ENCODE results near the gene NDUFC2. TPM values are rescaled to one million over a fixed set of nuclear protein-coding genes. Genes with fewer than 3 reads are reported as not detected.

NDUFC2 gene
- total and polyA plus RNA-seq, 8 donors, result 53.6 to 336 (median 119) TPM; not detected in 1

GRCh38 chr11:78082146-78082545 lies 2.5 kb upstream of the NDUFC2 start:
- 88 to 91% (median 90%) methylated on average over 8 of the region's 8 CpGs for WGBS, 5 donors
- H3K4me3 ChIP-seq, result no peak overlapping the region
- H3K27ac ChIP-seq, result no peak overlapping the region
- DNase-seq, result no peak
- H3K27me3 ChIP-seq, result no peaks in the 10 kb centered on the region
- peaks cover 20 to 32% (median 24%) of the 10 kb centered on the region in 4 donors for H3K4me1 ChIP-seq
- TF ChIP-seq POLR2AphosphoS5 (IDR thresholded peaks at IDR 0.05) (no peak), CTCF (IDR thresholded peaks at IDR 0.05) (no peak), EP300 (IDR thresholded peaks at IDR 0.05) (no peak), POLR2A (IDR thresholded peaks at IDR 0.05) (no peak)
- no peaks in the 10 kb centered on the region for H3K9me3 ChIP-seq
- intact Hi-C loops (cut with DNase I; ENCODE audit: low total_unique reads), result no loop called here
- no peaks in the 10 kb centered on the region for H3K36me3 ChIP-seq

GRCh38 chr11:78081583-78081982 lies 1.9 kb upstream of the NDUFC2 start:
- no peak for DNase-seq
- WGBS, 5 donors, result 80 to 93% (median 89%) methylated on average over 6 of the region's 6 CpGs
- Histone ChIP-seq H3K9me3 (no peaks in the 10 kb centered on the region), H3K27me3 (no peaks in the 10 kb centered on the region), H3K4me3 (no peak overlapping the region), H3K36me3 (no peaks in the 10 kb centered on the region), H3K4me1 (peaks cover 26 to 38% (median 29%) of the 10 kb centered on the region in 4 donors), H3K27ac (no peak overlapping the region)
- intact Hi-C loops (cut with DNase I; ENCODE audit: low total_unique reads), result no loop called here
- TF ChIP-seq EP300 (IDR thresholded peaks at IDR 0.05) (no peak), CTCF (IDR thresholded peaks at IDR 0.05) (no peak), POLR2A (IDR thresholded peaks at IDR 0.05) (no peak), POLR2AphosphoS5 (IDR thresholded peaks at IDR 0.05) (no peak)

GRCh38 chr11:78080818-78081495 lies 1.3 kb upstream of the NDUFC2 start:
- no peak for TF ChIP-seq POLR2A (IDR thresholded peaks at IDR 0.05)
- no peak for TF ChIP-seq CTCF (IDR thresholded peaks at IDR 0.05)
- TF ChIP-seq EP300 (IDR thresholded peaks at IDR 0.05), result no peak
- no peak for TF ChIP-seq POLR2AphosphoS5 (IDR thresholded peaks at IDR 0.05)
- no peaks in the 10 kb centered on the region for H3K27me3 ChIP-seq

GRCh38 chr11:78080084-78080817 lies 589 bp upstream of the NDUFC2 start:
- Histone ChIP-seq H3K27ac (peak overlapping the region; percentile 77 to 92 (median 91)), H3K36me3 (no peaks in the 10 kb centered on the region), H3K9me3 (no peaks in the 10 kb centered on the region), H3K4me1 (peaks cover 35 to 51% (median 41%) of the 10 kb centered on the region in 4 donors), H3K27me3 (no peaks in the 10 kb centered on the region), H3K4me3 (peak overlapping the region; percentile 57 to 97 (median 92))
- intact Hi-C loops (cut with DNase I; ENCODE audit: low total_unique reads), result no loop called here
- no peak for DNase-seq
- WGBS, 5 donors, result 55 to 60% (median 59%) methylated on average over 23 of the region's 23 CpGs
- TF ChIP-seq POLR2A (IDR thresholded peaks at IDR 0.05), result no peak
- TF ChIP-seq EP300 (IDR thresholded peaks at IDR 0.05), result no peak
- no peak for TF ChIP-seq CTCF (IDR thresholded peaks at IDR 0.05)
- no peak for TF ChIP-seq POLR2AphosphoS5 (IDR thresholded peaks at IDR 0.05)

More at GRCh38 chr11:78080818-78081495, 1.3 kb upstream of the NDUFC2 start:
- Histone ChIP-seq H3K36me3 (no peaks in the 10 kb centered on the region), H3K27ac (peak overlapping the region in 1 of 5 donors; percentile 92), H3K4me1 (peaks cover 31 to 44% (median 36%) of the 10 kb centered on the region in 4 donors), H3K9me3 (no peaks in the 10 kb centered on the region), H3K4me3 (no peak overlapping the region)
- peak in 1 of 2 donors; percentile 22 for DNase-seq
- intact Hi-C loops (cut with DNase I; ENCODE audit: low total_unique reads), result no loop called here
- WGBS, 5 donors, result 75 to 85% (median 79%) methylated on average over 11 of the region's 11 CpGs

Data from stomach (tissue), 9 donors.